ENCODE data around the gene ERBB2.
"Not testable (repeated sequence)": the region's sequence is repeated elsewhere in the genome, so short reads cannot be mapped to it uniquely, and the experiment has no call there.

DNA sequence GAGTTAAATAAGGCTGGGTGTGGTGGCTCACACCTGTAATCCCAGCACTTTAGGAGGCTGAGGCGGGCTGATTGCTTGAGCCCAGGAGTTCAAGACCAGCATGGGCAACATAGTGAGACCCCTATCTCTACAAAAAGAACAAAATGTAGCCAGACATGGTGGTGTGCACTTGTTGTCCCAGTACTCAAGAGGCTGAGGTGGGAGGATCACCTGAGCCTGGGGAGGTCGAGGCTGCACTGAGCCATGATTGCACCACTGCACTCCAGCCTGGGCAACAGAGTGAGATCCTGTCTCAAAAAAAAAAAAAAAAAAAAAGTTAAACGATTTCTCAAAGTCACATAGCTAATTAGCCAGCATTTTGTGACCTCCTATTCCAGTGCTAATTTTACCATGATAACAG is 64.3 kb downstream of the ERBB2 start:
- TF ChIP-seq, protein P1, sequence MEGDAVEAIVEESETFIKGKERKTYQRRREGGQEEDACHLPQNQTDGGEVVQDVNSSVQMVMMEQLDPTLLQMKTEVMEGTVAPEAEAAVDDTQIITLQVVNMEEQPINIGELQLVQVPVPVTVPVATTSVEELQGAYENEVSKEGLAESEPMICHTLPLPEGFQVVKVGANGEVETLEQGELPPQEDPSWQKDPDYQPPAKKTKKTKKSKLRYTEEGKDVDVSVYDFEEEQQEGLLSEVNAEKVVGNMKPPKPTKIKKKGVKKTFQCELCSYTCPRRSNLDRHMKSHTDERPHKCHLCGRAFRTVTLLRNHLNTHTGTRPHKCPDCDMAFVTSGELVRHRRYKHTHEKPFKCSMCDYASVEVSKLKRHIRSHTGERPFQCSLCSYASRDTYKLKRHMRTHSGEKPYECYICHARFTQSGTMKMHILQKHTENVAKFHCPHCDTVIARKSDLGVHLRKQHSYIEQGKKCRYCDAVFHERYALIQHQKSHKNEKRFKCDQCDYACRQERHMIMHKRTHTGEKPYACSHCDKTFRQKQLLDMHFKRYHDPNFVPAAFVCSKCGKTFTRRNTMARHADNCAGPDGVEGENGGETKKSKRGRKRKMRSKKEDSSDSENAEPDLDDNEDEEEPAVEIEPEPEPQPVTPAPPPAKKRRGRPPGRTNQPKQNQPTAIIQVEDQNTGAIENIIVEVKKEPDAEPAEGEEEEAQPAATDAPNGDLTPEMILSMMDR (IDR thresholded peaks at IDR 0.05), result not testable (repeated sequence)
- TF ChIP-seq POLR2A, POLR2AphosphoS5 (IDR thresholded peaks at IDR 0.05): not testable (repeated sequence)
